Measurements from ENCODE around the gene CERS6.
A peak's percentile ranks its signal among the peaks of the same experiment; 100 is the strongest.

Gene CERS6

DNA sequence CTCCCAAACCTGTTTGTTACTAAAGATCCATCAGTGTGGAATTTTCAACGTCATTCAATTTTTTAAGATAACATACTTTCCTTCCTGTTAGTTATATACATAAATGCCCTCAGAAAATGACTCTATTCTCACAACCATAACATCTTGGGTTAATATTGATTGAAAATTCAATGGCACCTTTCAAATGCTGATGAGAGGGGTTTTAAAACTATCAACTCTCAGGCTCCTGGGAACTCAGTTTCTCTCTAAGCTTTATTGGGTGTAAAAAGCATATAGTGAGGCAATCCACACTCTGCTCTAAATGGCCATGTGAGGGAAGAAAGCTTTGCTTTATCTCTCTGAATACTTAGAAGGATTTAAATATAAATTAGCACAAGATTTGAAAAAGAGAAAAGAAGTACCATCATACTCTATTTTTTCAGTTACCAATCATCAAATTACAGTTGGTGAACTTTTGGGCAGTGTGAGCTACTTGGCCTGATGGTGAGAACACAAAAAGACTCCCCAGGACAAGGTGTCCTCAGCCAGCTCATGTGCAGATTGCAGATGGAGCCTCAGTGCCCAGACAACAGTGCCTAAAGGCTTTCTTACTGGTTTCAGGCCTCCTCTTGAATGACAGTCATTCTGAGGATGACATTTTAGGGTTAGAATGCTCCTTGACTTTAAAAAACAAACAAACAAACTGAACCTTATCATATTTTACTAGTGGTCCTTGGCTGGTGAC is 24.6 kb upstream of the CERS6 start:
- TF ChIP-seq NFRKB (IDR thresholded peaks at IDR 0.05) (no peak), SUZ12 (IDR thresholded peaks at IDR 0.05) (no peak), L3MBTL2 (conservative IDR thresholded peaks at IDR 0.05) (no peak), CTBP1 (IDR thresholded peaks at IDR 0.05; ENCODE audit: borderline replicate concordance) (no peak), ZNF384 (IDR thresholded peaks at IDR 0.05) (no peak), FOXM1 (IDR thresholded peaks at IDR 0.05; ENCODE audit: borderline replicate concordance) (no peak), HDGF (IDR thresholded peaks at IDR 0.05; ENCODE audit: borderline replicate concordance) (no peak), LEF1 (IDR thresholded peaks at IDR 0.05; ENCODE audit: borderline replicate concordance) (no peak), FOXA1 (IDR thresholded peaks at IDR 0.05) (no peak), ARNT (IDR thresholded peaks at IDR 0.05) (no peak), ELF4 (IDR thresholded peaks at IDR 0.05) (no peak), BHLHE40 (IDR thresholded peaks at IDR 0.05; ENCODE audit: borderline replicate concordance) (no peak)
- TF ChIP-seq, protein P1, sequence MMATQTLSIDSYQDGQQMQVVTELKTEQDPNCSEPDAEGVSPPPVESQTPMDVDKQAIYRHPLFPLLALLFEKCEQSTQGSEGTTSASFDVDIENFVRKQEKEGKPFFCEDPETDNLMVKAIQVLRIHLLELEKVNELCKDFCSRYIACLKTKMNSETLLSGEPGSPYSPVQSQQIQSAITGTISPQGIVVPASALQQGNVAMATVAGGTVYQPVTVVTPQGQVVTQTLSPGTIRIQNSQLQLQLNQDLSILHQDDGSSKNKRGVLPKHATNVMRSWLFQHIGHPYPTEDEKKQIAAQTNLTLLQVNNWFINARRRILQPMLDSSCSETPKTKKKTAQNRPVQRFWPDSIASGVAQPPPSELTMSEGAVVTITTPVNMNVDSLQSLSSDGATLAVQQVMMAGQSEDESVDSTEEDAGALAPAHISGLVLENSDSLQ (IDR thresholded peaks at IDR 0.05) = no peak
- DNase-seq (ENCODE audit: extremely low spot score) = no peak
- ChIA-PET POLR2A (no interaction called here), CTCF (no interaction called here)

DNA sequence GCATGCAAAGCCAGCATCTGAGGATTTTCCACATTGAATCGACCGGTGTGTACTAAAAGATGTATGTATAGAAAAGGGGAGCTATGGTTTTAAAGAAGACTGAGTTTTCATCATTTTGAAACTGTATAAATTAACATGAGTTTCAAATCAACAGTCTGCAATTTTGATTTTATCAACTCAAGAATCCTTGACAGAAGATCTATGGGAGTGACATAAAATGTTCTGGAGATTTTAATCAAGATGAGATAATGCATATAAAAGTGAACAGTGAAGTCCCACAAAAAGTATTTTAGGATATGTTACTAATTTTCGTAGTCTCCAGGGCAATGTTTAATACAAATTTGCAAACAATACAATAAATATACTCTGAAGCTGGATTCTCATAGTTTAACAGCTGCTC is 24.0 kb upstream of the CERS6 start:
- no peak for DNase-seq (ENCODE audit: extremely low spot score)
- TF ChIP-seq LEF1 (IDR thresholded peaks at IDR 0.05; ENCODE audit: borderline replicate concordance) (no peak), FOXA1 (IDR thresholded peaks at IDR 0.05) (no peak), L3MBTL2 (conservative IDR thresholded peaks at IDR 0.05) (no peak), FOXM1 (IDR thresholded peaks at IDR 0.05; ENCODE audit: borderline replicate concordance) (no peak), ARNT (IDR thresholded peaks at IDR 0.05) (no peak), ZNF384 (IDR thresholded peaks at IDR 0.05) (no peak), CTBP1 (IDR thresholded peaks at IDR 0.05; ENCODE audit: borderline replicate concordance) (no peak), SUZ12 (IDR thresholded peaks at IDR 0.05) (no peak), BHLHE40 (IDR thresholded peaks at IDR 0.05; ENCODE audit: borderline replicate concordance) (no peak), NFRKB (IDR thresholded peaks at IDR 0.05) (no peak), SP1 (IDR thresholded peaks at IDR 0.05) (no peak), ELF4 (IDR thresholded peaks at IDR 0.05) (no peak), TARDBP (IDR thresholded peaks at IDR 0.05) (no peak), HDGF (IDR thresholded peaks at IDR 0.05; ENCODE audit: borderline replicate concordance) (no peak), FOXK2 (IDR thresholded peaks at IDR 0.05) (no peak)
- TF ChIP-seq, protein P1 (IDR thresholded peaks at IDR 0.05) = no peak
- CTCF ChIA-PET = interaction anchor here (0.9 kb wide), 1 partner anchor 263 kb away, joined by 3 read pairs; no protein-coding TSS in a partner anchor
- POLR2A ChIA-PET = no interaction called here

DNA sequence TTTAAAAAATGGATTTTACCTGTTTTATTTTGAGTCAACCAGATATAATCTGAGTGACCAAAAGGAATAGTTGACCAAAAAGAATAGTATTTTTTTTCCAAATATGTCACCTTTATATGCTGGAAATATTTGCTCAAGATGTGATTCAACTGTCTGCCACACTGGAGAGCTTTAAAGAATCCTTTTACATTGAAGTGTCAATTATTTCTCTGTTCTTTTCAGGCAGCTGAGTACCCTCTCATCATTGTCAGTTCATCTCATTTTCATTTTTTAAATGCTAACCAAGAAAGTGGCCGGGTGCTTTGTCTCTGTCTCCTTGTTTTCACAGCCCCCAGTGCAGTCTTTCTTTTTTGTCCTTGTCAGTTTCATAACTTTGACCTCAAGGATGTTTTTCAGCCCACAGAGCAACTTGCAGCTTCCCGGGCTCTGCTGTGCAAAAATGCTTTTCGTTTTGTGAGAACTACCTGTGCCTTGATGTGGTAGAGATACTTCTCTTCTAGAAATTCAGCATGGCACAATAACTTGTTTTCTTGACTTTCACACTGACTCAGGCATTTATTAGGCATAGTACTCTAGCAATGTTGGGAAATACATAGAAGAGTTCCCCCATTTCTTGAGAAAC is 23.4 kb upstream of the CERS6 start:
- no peak for DNase-seq (ENCODE audit: extremely low spot score)
- ChIA-PET CTCF (interaction anchor here (0.9 kb wide), 1 partner anchor 262 kb away, joined by 3 read pairs; no protein-coding TSS in a partner anchor), POLR2A (no interaction called here)
- TF ChIP-seq SUZ12 (IDR thresholded peaks at IDR 0.05) (no peak), TARDBP (IDR thresholded peaks at IDR 0.05) (no peak), ELF4 (IDR thresholded peaks at IDR 0.05) (no peak), CTBP1 (IDR thresholded peaks at IDR 0.05; ENCODE audit: borderline replicate concordance) (no peak), BHLHE40 (IDR thresholded peaks at IDR 0.05; ENCODE audit: borderline replicate concordance) (no peak)

GRCh38 chr2:168433527-168433926 is 22.5 kb upstream of the CERS6 start:
- TF ChIP-seq FOXK2 (IDR thresholded peaks at IDR 0.05) = no peak
- TF ChIP-seq, protein P1 (IDR thresholded peaks at IDR 0.05) = peak; percentile 58
- ChIA-PET POLR2A (no interaction called here), CTCF (interaction anchor here (0.6 kb wide), 1 partner anchor 210 kb away, joined by 10 read pairs; no protein-coding TSS in a partner anchor)
- no peak for DNase-seq (ENCODE audit: extremely low spot score)

DNA sequence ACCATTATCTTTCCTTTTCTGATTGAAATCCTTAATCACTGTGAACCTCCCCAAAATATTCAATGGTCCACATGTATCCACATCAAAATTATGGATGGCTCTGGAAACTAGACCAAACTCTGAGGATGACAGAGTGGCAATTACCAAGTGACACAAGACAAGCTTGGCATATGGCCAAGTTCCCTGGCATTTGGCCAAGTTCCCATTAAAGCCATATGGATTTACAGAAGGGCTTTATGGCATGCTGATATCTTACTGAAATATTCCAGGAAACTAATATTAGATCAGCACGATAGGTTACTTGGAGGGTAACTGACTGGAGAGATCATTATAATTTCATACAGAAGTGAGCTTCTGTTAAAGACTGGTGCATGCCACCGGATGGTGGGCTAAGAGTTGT is 21.9 kb upstream of the CERS6 start:
- ChIA-PET CTCF (interaction anchor here (0.6 kb wide), 1 partner anchor 211 kb away, joined by 10 read pairs; no protein-coding TSS in a partner anchor), POLR2A (no interaction called here)
- no peak for TF ChIP-seq SP1 (IDR thresholded peaks at IDR 0.05)
- TF ChIP-seq, protein P1 (IDR thresholded peaks at IDR 0.05) = no peak
- no peak for TF ChIP-seq ZNF384 (IDR thresholded peaks at IDR 0.05)
- no peak for TF ChIP-seq NFRKB (IDR thresholded peaks at IDR 0.05)
- no peak for TF ChIP-seq CTBP1 (IDR thresholded peaks at IDR 0.05; ENCODE audit: borderline replicate concordance)
- no peak for TF ChIP-seq ARNT (IDR thresholded peaks at IDR 0.05)
- TF ChIP-seq FOXK2 (IDR thresholded peaks at IDR 0.05) = no peak
- no peak for DNase-seq (ENCODE audit: extremely low spot score)

DNA sequence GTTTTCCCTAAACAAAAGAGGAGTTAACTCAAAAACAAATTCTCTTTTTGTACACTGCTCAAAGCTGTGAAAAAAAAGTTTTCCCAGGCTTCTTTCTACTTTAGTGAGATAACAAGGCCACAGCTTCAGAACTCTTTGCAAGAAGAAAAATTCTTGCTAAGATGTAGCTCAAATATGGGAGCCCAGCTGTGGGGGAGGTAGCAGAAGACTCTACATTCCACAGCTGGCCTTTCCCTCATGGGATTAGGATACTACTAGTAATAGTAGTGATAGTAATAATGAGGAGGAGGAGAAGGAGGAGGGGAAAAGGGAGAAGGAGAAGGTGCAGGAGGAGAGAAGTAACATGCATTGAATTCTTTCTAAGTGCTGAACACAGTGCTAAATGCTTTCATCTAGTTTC is 19.2 kb upstream of the CERS6 start:
- TF ChIP-seq CTBP1 (IDR thresholded peaks at IDR 0.05; ENCODE audit: borderline replicate concordance) (no peak), TARDBP (IDR thresholded peaks at IDR 0.05) (no peak), L3MBTL2 (conservative IDR thresholded peaks at IDR 0.05) (no peak), SUZ12 (IDR thresholded peaks at IDR 0.05) (no peak), ZNF384 (IDR thresholded peaks at IDR 0.05) (no peak), HDGF (IDR thresholded peaks at IDR 0.05; ENCODE audit: borderline replicate concordance) (no peak), SP1 (IDR thresholded peaks at IDR 0.05) (no peak), ARNT (IDR thresholded peaks at IDR 0.05) (no peak), ELF4 (IDR thresholded peaks at IDR 0.05) (no peak), NFRKB (IDR thresholded peaks at IDR 0.05) (no peak)
- TF ChIP-seq, protein P1 (IDR thresholded peaks at IDR 0.05) = no peak
- no peak for DNase-seq (ENCODE audit: extremely low spot score)
- ChIA-PET CTCF (no interaction called here), POLR2A (no interaction called here)

All from HEK293T (cell line).